ENCODE results near the gene IRF9.

IRF9 gene

GRCh38 chr14:24139272-24139934 lies 21.7 kb upstream of the IRF9 start:
- no peak for ATAC-seq

GRCh38 chr14:24141097-24141880 lies 19.8 kb upstream of the IRF9 start, which contains the start of gene EMC9:
TSS of gene EMC9 (minus strand) at chr14:24141591. CDS start at chr14:24141304, 287 bp downstream.
- peak; percentile 93 for ATAC-seq
- TF ChIP-seq CSRNP3 (CRISPR knock-in tag; IDR thresholded peaks at IDR 0.05) (0 out of 2 replicates have a peak, but pooled peaks have one; percentile 31), POU6F1 (CRISPR knock-in tag; IDR thresholded peaks at IDR 0.05; ENCODE audit: borderline replicate concordance, low read depth) (no peak)

More at GRCh38 chr14:24139272-24139934, 21.7 kb upstream of the IRF9 start:
- no peak for TF ChIP-seq CREB5 (CRISPR knock-in tag; IDR thresholded peaks at IDR 0.05; ENCODE audit: low read depth)
- TF ChIP-seq TOX (CRISPR knock-in tag; IDR thresholded peaks at IDR 0.05; ENCODE audit: borderline replicate concordance): no peak
- no peak for TF ChIP-seq GLIS3 (CRISPR knock-in tag; IDR thresholded peaks at IDR 0.05)
- no peak for TF ChIP-seq ZNF70 (CRISPR knock-in tag; IDR thresholded peaks at IDR 0.05)
- TF ChIP-seq ZFP3 (CRISPR knock-in tag; IDR thresholded peaks at IDR 0.05): no peak
- no peak for TF ChIP-seq CSDC2 (CRISPR knock-in tag; IDR thresholded peaks at IDR 0.05)
- TF ChIP-seq OSR1 (CRISPR knock-in tag; IDR thresholded peaks at IDR 0.05): no peak
- TF ChIP-seq ZFP30 (CRISPR knock-in tag; IDR thresholded peaks at IDR 0.05): no peak
- no peak for TF ChIP-seq SNAI2 (CRISPR knock-in tag; IDR thresholded peaks at IDR 0.05)
- TF ChIP-seq BACH2 (CRISPR knock-in tag; IDR thresholded peaks at IDR 0.05; ENCODE audit: borderline replicate concordance): no peak
- no peak for TF ChIP-seq PPARA (CRISPR knock-in tag; IDR thresholded peaks at IDR 0.05; ENCODE audit: borderline replicate concordance)
- no peak for TF ChIP-seq ZC3H10 (CRISPR knock-in tag; IDR thresholded peaks at IDR 0.05)
- no peak for TF ChIP-seq PATZ1 (CRISPR knock-in tag; IDR thresholded peaks at IDR 0.05; ENCODE audit: borderline replicate concordance)
- TF ChIP-seq RARB (CRISPR knock-in tag; IDR thresholded peaks at IDR 0.05): no peak
- no peak for TF ChIP-seq POU6F1 (CRISPR knock-in tag; IDR thresholded peaks at IDR 0.05; ENCODE audit: borderline replicate concordance, low read depth)

GRCh38 chr14:24143511-24143910 lies 17.6 kb upstream of the IRF9 start:
- ATAC-seq: no peak
- no peak for TF ChIP-seq ARNTL (CRISPR knock-in tag; IDR thresholded peaks at IDR 0.05; ENCODE audit: borderline replicate concordance, low read depth)
- no peak for TF ChIP-seq CSRNP3 (CRISPR knock-in tag; IDR thresholded peaks at IDR 0.05)
